ENCODE results near the gene NOTCH2. TPM values are rescaled to one million over a fixed set of nuclear protein-coding genes. Genes with fewer than 3 reads are reported as not detected.

Gene NOTCH2
- total and polyA plus RNA-seq, 4 donors: 8.7 to 55.3 (median 27.4) TPM

DNA sequence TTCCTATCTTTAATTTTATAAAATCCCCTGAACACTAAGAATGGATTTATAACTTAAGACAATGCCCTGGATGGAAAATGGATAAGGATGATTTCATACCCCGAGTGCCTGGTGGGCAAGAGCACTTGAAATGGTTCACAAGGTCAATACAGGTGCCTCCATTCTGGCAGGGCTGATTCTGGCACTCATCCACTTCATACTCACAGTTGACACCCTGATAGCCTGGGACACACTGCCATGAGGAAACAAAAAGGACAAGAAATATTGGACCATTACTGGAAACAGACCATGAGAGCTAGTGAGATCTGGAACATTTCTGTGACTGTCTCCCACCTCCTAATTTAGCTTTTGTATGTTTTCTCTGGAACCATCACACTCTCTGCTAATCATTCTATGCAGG is 134.1 kb downstream of the NOTCH2 start:
- no peak for DNase-seq (ENCODE audit: low spot score)
- WGBS: 63% methylated on average over 1 of the region's 1 CpG
- no peak overlapping the region for H3K4me3 ChIP-seq (ENCODE audit: low read depth in 1 of 3, low read length in 3 of 3)
- H3K9ac ChIP-seq (ENCODE audit: low read depth in 1 of 2, low read length in 2 of 2): no peak overlapping the region
- TF ChIP-seq HNF4A (conservative IDR thresholded peaks at IDR 0.05) (no peak), RAD21 (IDR thresholded peaks at IDR 0.05) (no peak), SP1 (IDR thresholded peaks at IDR 0.05) (no peak), HNF4G (IDR thresholded peaks at IDR 0.05) (no peak), YY1 (IDR thresholded peaks at IDR 0.05) (no peak), NR2F2 (IDR thresholded peaks at IDR 0.05) (no peak), FOXA1 (IDR thresholded peaks at IDR 0.05) (no peak), EGR1 (IDR thresholded peaks at IDR 0.05; ENCODE audit: low read depth in 2 of 2) (no peak), FOXA2 (IDR thresholded peaks at IDR 0.05) (no peak), JUND (IDR thresholded peaks at IDR 0.05) (no peak), RXRA (IDR thresholded peaks at IDR 0.05) (no peak), GABPA (IDR thresholded peaks at IDR 0.05 in 1 of 2, conservative IDR thresholded peaks at IDR 0.05 in 1 of 2) (no peak)
- TF ChIP-seq, protein P1, sequence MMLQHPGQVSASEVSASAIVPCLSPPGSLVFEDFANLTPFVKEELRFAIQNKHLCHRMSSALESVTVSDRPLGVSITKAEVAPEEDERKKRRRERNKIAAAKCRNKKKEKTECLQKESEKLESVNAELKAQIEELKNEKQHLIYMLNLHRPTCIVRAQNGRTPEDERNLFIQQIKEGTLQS (IDR thresholded peaks at IDR 0.05): no peak
- TF ChIP-seq, protein P2, sequence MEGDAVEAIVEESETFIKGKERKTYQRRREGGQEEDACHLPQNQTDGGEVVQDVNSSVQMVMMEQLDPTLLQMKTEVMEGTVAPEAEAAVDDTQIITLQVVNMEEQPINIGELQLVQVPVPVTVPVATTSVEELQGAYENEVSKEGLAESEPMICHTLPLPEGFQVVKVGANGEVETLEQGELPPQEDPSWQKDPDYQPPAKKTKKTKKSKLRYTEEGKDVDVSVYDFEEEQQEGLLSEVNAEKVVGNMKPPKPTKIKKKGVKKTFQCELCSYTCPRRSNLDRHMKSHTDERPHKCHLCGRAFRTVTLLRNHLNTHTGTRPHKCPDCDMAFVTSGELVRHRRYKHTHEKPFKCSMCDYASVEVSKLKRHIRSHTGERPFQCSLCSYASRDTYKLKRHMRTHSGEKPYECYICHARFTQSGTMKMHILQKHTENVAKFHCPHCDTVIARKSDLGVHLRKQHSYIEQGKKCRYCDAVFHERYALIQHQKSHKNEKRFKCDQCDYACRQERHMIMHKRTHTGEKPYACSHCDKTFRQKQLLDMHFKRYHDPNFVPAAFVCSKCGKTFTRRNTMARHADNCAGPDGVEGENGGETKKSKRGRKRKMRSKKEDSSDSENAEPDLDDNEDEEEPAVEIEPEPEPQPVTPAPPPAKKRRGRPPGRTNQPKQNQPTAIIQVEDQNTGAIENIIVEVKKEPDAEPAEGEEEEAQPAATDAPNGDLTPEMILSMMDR (IDR thresholded peaks at IDR 0.05; ENCODE audit: low read depth, low read length, missing input control): no peak
- TF ChIP-seq, protein P3, sequence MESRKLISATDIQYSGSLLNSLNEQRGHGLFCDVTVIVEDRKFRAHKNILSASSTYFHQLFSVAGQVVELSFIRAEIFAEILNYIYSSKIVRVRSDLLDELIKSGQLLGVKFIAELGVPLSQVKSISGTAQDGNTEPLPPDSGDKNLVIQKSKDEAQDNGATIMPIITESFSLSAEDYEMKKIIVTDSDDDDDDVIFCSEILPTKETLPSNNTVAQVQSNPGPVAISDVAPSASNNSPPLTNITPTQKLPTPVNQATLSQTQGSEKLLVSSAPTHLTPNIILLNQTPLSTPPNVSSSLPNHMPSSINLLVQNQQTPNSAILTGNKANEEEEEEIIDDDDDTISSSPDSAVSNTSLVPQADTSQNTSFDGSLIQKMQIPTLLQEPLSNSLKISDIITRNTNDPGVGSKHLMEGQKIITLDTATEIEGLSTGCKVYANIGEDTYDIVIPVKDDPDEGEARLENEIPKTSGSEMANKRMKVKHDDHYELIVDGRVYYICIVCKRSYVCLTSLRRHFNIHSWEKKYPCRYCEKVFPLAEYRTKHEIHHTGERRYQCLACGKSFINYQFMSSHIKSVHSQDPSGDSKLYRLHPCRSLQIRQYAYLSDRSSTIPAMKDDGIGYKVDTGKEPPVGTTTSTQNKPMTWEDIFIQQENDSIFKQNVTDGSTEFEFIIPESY (IDR thresholded peaks at IDR 0.05): no peak
- peaks cover 22 to 65% (median 62%) of the 10 kb centered on the region in 4 donors for H3K36me3 ChIP-seq (ENCODE audit: control insufficient read depth in 4 of 4, insufficient read depth in 3 of 4, low read depth in 1 of 4, low read length in 3 of 4)
- H3K27me3 ChIP-seq (ENCODE audit: control insufficient read depth in 4 of 4, insufficient read depth in 4 of 4, low read length in 3 of 4): no peaks in the 10 kb centered on the region
- no peaks in the 10 kb centered on the region for H3K4me1 ChIP-seq (ENCODE audit: control insufficient read depth in 4 of 4, insufficient read depth in 4 of 4, low read length in 3 of 4)
- H3K27ac ChIP-seq (ENCODE audit: low read depth in 1 of 2, low read length in 2 of 2): no peak overlapping the region
- no peaks in the 10 kb centered on the region for H3K9me3 ChIP-seq (ENCODE audit: control insufficient read depth in 4 of 4, low read length in 3 of 4)

DNA sequence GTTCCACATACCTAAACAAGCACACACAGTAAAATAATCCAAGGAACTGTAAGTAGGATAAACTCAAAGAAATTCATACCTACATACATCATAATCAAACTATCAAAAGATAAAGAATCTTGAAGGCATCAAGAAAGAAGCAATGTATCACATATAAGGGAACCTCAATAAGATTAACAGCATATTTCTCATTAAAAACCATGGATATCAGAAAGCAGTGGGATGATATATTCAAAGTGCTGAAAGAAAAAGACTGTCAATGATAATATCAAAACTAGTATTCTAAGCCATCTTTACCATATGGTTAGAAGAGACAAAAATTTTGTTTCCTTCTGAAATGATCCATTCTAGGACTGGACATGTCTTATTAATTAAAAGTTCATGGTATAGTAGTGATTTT is 136.1 kb downstream of the NOTCH2 start:
- Histone ChIP-seq H3K27ac (ENCODE audit: low read depth in 1 of 2, low read length in 2 of 2) (no peak overlapping the region), H3K4me1 (ENCODE audit: control insufficient read depth in 4 of 4, insufficient read depth in 4 of 4, low read length in 3 of 4) (no peaks in the 10 kb centered on the region), H3K9ac (ENCODE audit: low read depth in 1 of 2, low read length in 2 of 2) (no peak overlapping the region), H3K9me3 (ENCODE audit: control insufficient read depth in 4 of 4, low read length in 3 of 4) (no peaks in the 10 kb centered on the region), H3K27me3 (ENCODE audit: control insufficient read depth in 4 of 4, insufficient read depth in 4 of 4, low read length in 3 of 4) (no peaks in the 10 kb centered on the region), H3K4me3 (ENCODE audit: low read depth in 1 of 3, low read length in 3 of 3) (no peak overlapping the region), H3K36me3 (ENCODE audit: control insufficient read depth in 4 of 4, insufficient read depth in 3 of 4, low read depth in 1 of 4, low read length in 3 of 4) (peaks cover 19 to 64% (median 61%) of the 10 kb centered on the region in 4 donors)
- TF ChIP-seq, protein P4, sequence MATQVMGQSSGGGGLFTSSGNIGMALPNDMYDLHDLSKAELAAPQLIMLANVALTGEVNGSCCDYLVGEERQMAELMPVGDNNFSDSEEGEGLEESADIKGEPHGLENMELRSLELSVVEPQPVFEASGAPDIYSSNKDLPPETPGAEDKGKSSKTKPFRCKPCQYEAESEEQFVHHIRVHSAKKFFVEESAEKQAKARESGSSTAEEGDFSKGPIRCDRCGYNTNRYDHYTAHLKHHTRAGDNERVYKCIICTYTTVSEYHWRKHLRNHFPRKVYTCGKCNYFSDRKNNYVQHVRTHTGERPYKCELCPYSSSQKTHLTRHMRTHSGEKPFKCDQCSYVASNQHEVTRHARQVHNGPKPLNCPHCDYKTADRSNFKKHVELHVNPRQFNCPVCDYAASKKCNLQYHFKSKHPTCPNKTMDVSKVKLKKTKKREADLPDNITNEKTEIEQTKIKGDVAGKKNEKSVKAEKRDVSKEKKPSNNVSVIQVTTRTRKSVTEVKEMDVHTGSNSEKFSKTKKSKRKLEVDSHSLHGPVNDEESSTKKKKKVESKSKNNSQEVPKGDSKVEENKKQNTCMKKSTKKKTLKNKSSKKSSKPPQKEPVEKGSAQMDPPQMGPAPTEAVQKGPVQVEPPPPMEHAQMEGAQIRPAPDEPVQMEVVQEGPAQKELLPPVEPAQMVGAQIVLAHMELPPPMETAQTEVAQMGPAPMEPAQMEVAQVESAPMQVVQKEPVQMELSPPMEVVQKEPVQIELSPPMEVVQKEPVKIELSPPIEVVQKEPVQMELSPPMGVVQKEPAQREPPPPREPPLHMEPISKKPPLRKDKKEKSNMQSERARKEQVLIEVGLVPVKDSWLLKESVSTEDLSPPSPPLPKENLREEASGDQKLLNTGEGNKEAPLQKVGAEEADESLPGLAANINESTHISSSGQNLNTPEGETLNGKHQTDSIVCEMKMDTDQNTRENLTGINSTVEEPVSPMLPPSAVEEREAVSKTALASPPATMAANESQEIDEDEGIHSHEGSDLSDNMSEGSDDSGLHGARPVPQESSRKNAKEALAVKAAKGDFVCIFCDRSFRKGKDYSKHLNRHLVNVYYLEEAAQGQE (IDR thresholded peaks at IDR 0.05): no peak
- TF ChIP-seq RAD21 (IDR thresholded peaks at IDR 0.05) (no peak), NR2F2 (IDR thresholded peaks at IDR 0.05) (no peak), HNF4A (conservative IDR thresholded peaks at IDR 0.05) (no peak), FOXA1 (IDR thresholded peaks at IDR 0.05) (no peak), SP1 (IDR thresholded peaks at IDR 0.05) (no peak), TAF1 (conservative IDR thresholded peaks at IDR 0.05) (no peak), JUND (IDR thresholded peaks at IDR 0.05) (no peak), GABPA (IDR thresholded peaks at IDR 0.05 in 1 of 2, conservative IDR thresholded peaks at IDR 0.05 in 1 of 2) (no peak), EGR1 (IDR thresholded peaks at IDR 0.05; ENCODE audit: low read depth in 2 of 2) (no peak), RXRA (IDR thresholded peaks at IDR 0.05) (no peak), HNF4G (IDR thresholded peaks at IDR 0.05) (no peak)
- TF ChIP-seq, protein P5, sequence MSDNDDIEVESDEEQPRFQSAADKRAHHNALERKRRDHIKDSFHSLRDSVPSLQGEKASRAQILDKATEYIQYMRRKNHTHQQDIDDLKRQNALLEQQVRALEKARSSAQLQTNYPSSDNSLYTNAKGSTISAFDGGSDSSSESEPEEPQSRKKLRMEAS (IDR thresholded peaks at IDR 0.05): no peak
- TF ChIP-seq, protein P3 (IDR thresholded peaks at IDR 0.05): no peak
- TF ChIP-seq, protein P1 (IDR thresholded peaks at IDR 0.05): no peak
- TF ChIP-seq, protein P2 (IDR thresholded peaks at IDR 0.05; ENCODE audit: low read depth, low read length, missing input control): no peak
- DNase-seq (ENCODE audit: low spot score): no peak
